LoVo (cell line): ENCODE results near the gene PRUNE1.

Experiments used
- DNase-seq: peaks from one replicate; pipeline ENCODE4 v3.0.0-alpha.2; 2016; ENCODE audit warnings: low spot score

The PRUNE1 gene

GRCh38 chr1:150979092-150980056, 28.9 kb upstream of the PRUNE1 start:
- DNase-seq, result peak; percentile 91

- peak; percentile 34 for DNase-seq
These were observed 27.0 kb upstream of the PRUNE1 start for GRCh38 chr1:150981177-150981804.

- peak; percentile 34 for DNase-seq
These were observed 26.2 kb upstream of the PRUNE1 start, which contains the start of gene ANXA9 for GRCh38 chr1:150981805-150982712. TSS of gene ANXA9 (plus strand) at chr1:150982292. CDS start at chr1:150983106, 814 bp downstream.

- DNase-seq, result no peak
These were observed 22.9 kb upstream of the PRUNE1 start for GRCh38 chr1:150985179-150985825.

- DNase-seq, result no peak
These were observed 20.3 kb upstream of the PRUNE1 start for GRCh38 chr1:150987924-150988323.

GRCh38 chr1:150992626-150993025, 15.6 kb upstream of the PRUNE1 start:
- DNase-seq, result no peak

- no peak for DNase-seq
These were observed 14.0 kb upstream of the PRUNE1 start for GRCh38 chr1:150994248-150994647.

GRCh38 chr1:150995460-150995859, 12.8 kb upstream of the PRUNE1 start:
- DNase-seq, result no peak

- no peak for DNase-seq
These were observed 12.4 kb upstream of the PRUNE1 start for GRCh38 chr1:150995896-150996295.

- no peak for DNase-seq
These were observed 10.9 kb upstream of the PRUNE1 start for GRCh38 chr1:150997126-150997872.

- no peak for DNase-seq
These were observed 10.3 kb upstream of the PRUNE1 start for GRCh38 chr1:150997949-150998348.

GRCh38 chr1:150999051-150999674, 9.1 kb upstream of the PRUNE1 start:
- no peak for DNase-seq

- DNase-seq, result no peak
These were observed 8.3 kb upstream of the PRUNE1 start for GRCh38 chr1:150999926-151000325.

GRCh38 chr1:151000408-151000807, 7.8 kb upstream of the PRUNE1 start:
- no peak for DNase-seq

GRCh38 chr1:151001602-151002001, 6.6 kb upstream of the PRUNE1 start:
- DNase-seq, result no peak

- DNase-seq, result no peak
These were observed 6.2 kb upstream of the PRUNE1 start for GRCh38 chr1:151002051-151002450.

- DNase-seq, result no peak
These were observed 5.6 kb upstream of the PRUNE1 start for GRCh38 chr1:151002611-151003010.

- no peak for DNase-seq
These were observed 5.1 kb upstream of the PRUNE1 start for GRCh38 chr1:151003180-151003579.

- DNase-seq, result no peak
These were observed 2.4 kb upstream of the PRUNE1 start for GRCh38 chr1:151005729-151006319.
